GM20000 (cell line): ENCODE measurements around the gene TCF4.

Experiments
- DNase-seq: peaks from one replicate; pipeline ENCODE4 v3.0.0; 2012; ENCODE audit warnings: low spot score
- CTCF ChIP-seq: IDR thresholded peaks from 2 replicates; pipeline ENCODE4 v1.5.1; 2012; ENCODE audit warnings: mild to moderate bottlenecking, control low read depth; ENCODE audit errors: extremely low read depth, missing control alignments

The TCF4 gene

GRCh38 chr18:55307505-55307904 lies 280.5 kb downstream of the TCF4 start:
- no peak for TF ChIP-seq CTCF
- DNase-seq: no peak

- no peak for TF ChIP-seq CTCF
- DNase-seq: no peak
Observed at GRCh38 chr18:55306359-55307024, 281.5 kb downstream of the TCF4 start.

GRCh38 chr18:55302167-55302833 lies 285.7 kb downstream of the TCF4 start:
- DNase-seq: no peak
- TF ChIP-seq CTCF: no peak

- no peak for DNase-seq
- no peak for TF ChIP-seq CTCF
Observed at GRCh38 chr18:55301824-55302166, 286.2 kb downstream of the TCF4 start.

- TF ChIP-seq CTCF: no peak
- no peak for DNase-seq
Observed at GRCh38 chr18:55300936-55301531, 287.0 kb downstream of the TCF4 start.

- TF ChIP-seq CTCF: no peak
- no peak for DNase-seq
Observed at GRCh38 chr18:55300421-55300935, 287.5 kb downstream of the TCF4 start.

GRCh38 chr18:55296778-55297177 lies 291.2 kb downstream of the TCF4 start:
- DNase-seq: no peak
- no peak for TF ChIP-seq CTCF
